Loucy (cell line): ENCODE data around the gene SMAD5.

Experiments used
- H2AFZ ChIP-seq: fragments of 200-600 bp; sonication (generic); 2 replicates; pipeline ENCODE4 v1.6.0; 2016; ENCODE audit warnings: antibody characterized with exemption, mild to moderate bottlenecking, low read length, moderate library complexity
- H3F3A ChIP-seq: fragments of 200-600 bp; 2 replicates; pipeline ENCODE4 v1.6.0; 2016; ENCODE audit warnings: antibody characterized with exemption, low read depth, mild to moderate bottlenecking
- H3K27me3 ChIP-seq: fragments of 200-600 bp; sonication (generic); 2 replicates; pipeline ENCODE4 v1.6.1; 2014; ENCODE audit warnings: low read length, mild to moderate bottlenecking; ENCODE audit not compliant: insufficient read depth, poor library complexity, severe bottlenecking
- H3K36me3 ChIP-seq: fragments of 200-600 bp; sonication (generic); 2 replicates; pipeline ENCODE4 v1.6.1; 2016; ENCODE audit warnings: low read length; ENCODE audit not compliant: insufficient read depth
- H3K4me1 ChIP-seq: fragments of 200-600 bp; sonication (generic); 2 replicates; pipeline ENCODE4 v1.5.1; 2014; ENCODE audit warnings: low read length, mild to moderate bottlenecking; ENCODE audit not compliant: insufficient read depth, poor library complexity, severe bottlenecking
- H3K4me2 ChIP-seq: fragments of 200-600 bp; sonication (generic); 2 replicates; pipeline ENCODE4 v1.6.0; 2014; ENCODE audit warnings: antibody characterized with exemption, low read length, low read depth, mild to moderate bottlenecking; ENCODE audit not compliant: poor library complexity, severe bottlenecking
- H3K4me3 ChIP-seq: fragments of 200-600 bp; sonication (generic); 2 replicates; pipeline ENCODE4 v1.5.1; 2014; ENCODE audit warnings: low read length, mild to moderate bottlenecking, mixed read lengths; ENCODE audit not compliant: poor library complexity, severe bottlenecking
- H3K79me2 ChIP-seq: fragments of 200-600 bp; sonication (generic); 2 replicates; pipeline ENCODE4 v1.6.1; 2014; ENCODE audit warnings: low read length; ENCODE audit not compliant: insufficient read depth
- H3K9ac ChIP-seq: fragments of 200-600 bp; sonication (generic); 2 replicates; pipeline ENCODE4 v1.6.0; 2014; ENCODE audit warnings: mild to moderate bottlenecking, low read depth, low read length, moderate library complexity; ENCODE audit not compliant: poor library complexity, severe bottlenecking
- H3K9me2 ChIP-seq: fragments of 200-600 bp; sonication (generic); replicated peaks from 2 replicates; pipeline ENCODE4 v1.6.1; 2016; ENCODE audit warnings: low read depth, low read length, mixed read lengths
- H3K9me3 ChIP-seq: fragments of 200-600 bp; sonication (generic); 2 replicates; pipeline ENCODE4 v1.6.1; 2014; ENCODE audit warnings: mild to moderate bottlenecking, antibody characterized with exemption, low read length, low read depth; ENCODE audit not compliant: insufficient read depth
- H4K20me1 ChIP-seq: fragments of 200-600 bp; sonication (generic); 2 replicates; pipeline ENCODE4 v1.6.0; 2014; ENCODE audit warnings: antibody characterized with exemption, low read length, mild to moderate bottlenecking; ENCODE audit not compliant: insufficient read depth, poor library complexity, severe bottlenecking
- CTCF ChIP-seq: fragments of 200-600 bp; sonication (generic); conservative IDR thresholded peaks from 2 replicates; pipeline ENCODE4 v1.5.1; 2014; ENCODE audit warnings: mild to moderate bottlenecking, antibody characterized with exemption, low read length
- EZH2phosphoT487 ChIP-seq: fragments of 200-600 bp; IDR thresholded peaks from 2 replicates; pipeline ENCODE4 v1.6.1; 2018; ENCODE audit warnings: antibody characterized with exemption, mild to moderate bottlenecking, moderate library complexity, borderline replicate concordance

Gene SMAD5

DNA sequence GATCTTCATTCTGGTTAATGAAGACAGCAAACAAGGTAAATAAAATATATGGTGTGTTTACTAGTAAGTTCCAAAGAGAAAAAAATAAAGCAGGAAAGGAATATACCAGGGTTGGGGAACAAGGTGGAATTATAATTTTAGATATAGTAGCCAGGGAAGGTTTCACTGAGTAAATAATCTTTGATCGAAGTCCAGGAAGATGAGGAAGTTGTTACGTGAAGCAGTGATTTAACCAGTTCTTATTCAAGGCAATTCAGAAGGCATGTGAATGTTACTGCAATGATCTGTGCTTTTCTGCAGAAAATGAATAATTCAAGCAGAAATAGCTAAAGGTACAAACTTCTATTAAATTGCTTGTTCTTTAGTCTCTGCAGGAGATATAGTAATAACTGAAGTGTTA lies 54.2 kb downstream of the SMAD5 start:
- TF ChIP-seq EZH2phosphoT487 (no peak), CTCF (no peak)
- Histone ChIP-seq H3F3A (no peaks in the 10 kb centered on the region), H3K9me2 (no peaks in the 10 kb centered on the region), H3K27me3 (no peaks in the 10 kb centered on the region), H4K20me1 (no peaks in the 10 kb centered on the region), H3K36me3 (peaks cover 7% of the 10 kb centered on the region; the same call in 1 of the 2 replicates), H3K9me3 (no peaks in the 10 kb centered on the region), H3K4me3 (no peak overlapping the region), H3K4me1 (no peaks in the 10 kb centered on the region), H3K9ac (no peak overlapping the region), H2AFZ (no peak overlapping the region), H3K79me2 (no peaks in the 10 kb centered on the region), H3K4me2 (no peak overlapping the region)

- Histone ChIP-seq H3F3A (no peaks in the 10 kb centered on the region), H3K4me2 (no peak overlapping the region), H3K79me2 (no peaks in the 10 kb centered on the region), H3K9me3 (no peaks in the 10 kb centered on the region), H3K27me3 (no peaks in the 10 kb centered on the region), H3K9ac (no peak overlapping the region), H3K36me3 (peaks cover 7% of the 10 kb centered on the region; the same call in 1 of the 2 replicates), H2AFZ (no peak overlapping the region), H3K9me2 (no peaks in the 10 kb centered on the region), H3K4me1 (no peaks in the 10 kb centered on the region), H3K4me3 (no peak overlapping the region), H4K20me1 (no peaks in the 10 kb centered on the region)
- no peak for TF ChIP-seq CTCF
- TF ChIP-seq EZH2phosphoT487 = no peak
Observed at GRCh38 chr5:136188859-136189258, 56.2 kb downstream of the SMAD5 start.

- H2AFZ ChIP-seq = no peak overlapping the region
- H3K27me3 ChIP-seq = no peaks in the 10 kb centered on the region
- H3K36me3 ChIP-seq = peaks cover 7% of the 10 kb centered on the region; the same call in 1 of the 2 replicates
- H3K4me1 ChIP-seq = no peaks in the 10 kb centered on the region
- TF ChIP-seq EZH2phosphoT487 = no peak
- TF ChIP-seq CTCF = no peak
- no peaks in the 10 kb centered on the region for H3K9me2 ChIP-seq
- H3K9ac ChIP-seq = no peak overlapping the region
- H4K20me1 ChIP-seq = no peaks in the 10 kb centered on the region
- H3K4me2 ChIP-seq = no peak overlapping the region
- no peaks in the 10 kb centered on the region for H3K79me2 ChIP-seq
- H3K9me3 ChIP-seq = no peaks in the 10 kb centered on the region
- no peaks in the 10 kb centered on the region for H3F3A ChIP-seq
- no peak overlapping the region for H3K4me3 ChIP-seq
Observed at GRCh38 chr5:136190091-136190720, 57.6 kb downstream of the SMAD5 start.
